ENCODE results near the gene CT45A3.
"Not testable (repeated sequence)": the region's sequence is repeated elsewhere in the genome, so short reads cannot be mapped to it uniquely, and the experiment has no call there.

The CT45A3 gene, protein sequence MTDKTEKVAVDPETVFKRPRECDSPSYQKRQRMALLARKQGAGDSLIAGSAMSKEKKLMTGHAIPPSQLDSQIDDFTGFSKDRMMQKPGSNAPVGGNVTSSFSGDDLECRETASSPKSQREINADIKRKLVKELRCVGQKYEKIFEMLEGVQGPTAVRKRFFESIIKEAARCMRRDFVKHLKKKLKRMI

DNA sequence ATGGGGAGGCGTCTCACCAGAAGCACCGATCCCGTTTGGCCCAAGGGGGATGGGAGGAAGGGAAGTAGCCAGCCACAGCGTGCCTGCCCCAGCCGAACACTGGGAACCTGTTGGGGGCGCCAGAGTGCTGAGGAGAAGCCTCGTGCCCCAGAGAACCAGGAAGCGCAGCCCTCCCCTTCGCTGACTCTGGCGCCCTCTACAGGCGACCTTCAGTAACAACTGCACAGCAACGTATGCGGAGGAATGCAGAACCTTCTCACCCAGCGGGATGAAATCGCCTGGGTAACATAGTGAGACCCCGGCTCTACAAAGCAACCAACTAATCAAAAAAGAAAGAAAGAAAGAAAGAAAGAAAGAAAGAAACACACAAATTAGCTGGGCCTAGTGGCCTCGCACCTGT, at the start of gene CT45A3:
CT45A3 (minus strand) TSS at position 101 of the 400 bp plus-strand sequence. CDS start 3,747 bp downstream, outside the sequence.
- DNase-seq, result not testable (repeated sequence)

DNA sequence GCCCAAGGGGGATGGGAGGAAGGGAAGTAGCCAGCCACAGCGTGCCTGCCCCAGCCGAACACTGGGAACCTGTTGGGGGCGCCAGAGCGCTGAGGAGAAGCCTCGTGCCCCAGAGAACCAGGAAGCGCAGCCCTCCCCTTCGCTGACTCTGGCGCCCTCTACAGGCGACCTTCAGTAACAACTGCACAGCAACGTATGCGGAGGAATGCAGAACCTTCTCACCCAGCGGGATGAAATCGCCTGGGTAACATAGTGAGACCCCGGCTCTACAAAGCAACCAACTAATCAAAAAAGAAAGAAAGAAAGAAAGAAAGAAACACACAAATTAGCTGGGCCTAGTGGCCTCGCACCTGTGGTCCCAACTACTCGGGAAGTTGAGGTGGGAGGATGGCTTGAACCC, 34.7 kb upstream of the CT45A3 start, which contains the start of gene CT45A6:
CT45A6 (minus strand) TSS at position 101 of the 400 bp plus-strand sequence. CDS start 3,794 bp downstream, outside the sequence.
- not testable (repeated sequence) for DNase-seq

- not testable (repeated sequence) for DNase-seq
Measured at GRCh38 chrX:135785403-135785802, 17.4 kb upstream of the CT45A3 start, which contains the start of gene CT45A5. TSS of gene CT45A5 (minus strand) at chrX:135785503. CDS start at chrX:135781729, 3,774 bp downstream.

GRCh38 chrX:135744739-135745138, 23.3 kb downstream of the CT45A3 start:
- not testable (repeated sequence) for DNase-seq

GRCh38 chrX:135741192-135741715, 26.7 kb downstream of the CT45A3 start:
- no peak for DNase-seq

- peak; percentile 46 for DNase-seq
Measured at GRCh38 chrX:135740681-135741149, 27.3 kb downstream of the CT45A3 start.

DNA sequence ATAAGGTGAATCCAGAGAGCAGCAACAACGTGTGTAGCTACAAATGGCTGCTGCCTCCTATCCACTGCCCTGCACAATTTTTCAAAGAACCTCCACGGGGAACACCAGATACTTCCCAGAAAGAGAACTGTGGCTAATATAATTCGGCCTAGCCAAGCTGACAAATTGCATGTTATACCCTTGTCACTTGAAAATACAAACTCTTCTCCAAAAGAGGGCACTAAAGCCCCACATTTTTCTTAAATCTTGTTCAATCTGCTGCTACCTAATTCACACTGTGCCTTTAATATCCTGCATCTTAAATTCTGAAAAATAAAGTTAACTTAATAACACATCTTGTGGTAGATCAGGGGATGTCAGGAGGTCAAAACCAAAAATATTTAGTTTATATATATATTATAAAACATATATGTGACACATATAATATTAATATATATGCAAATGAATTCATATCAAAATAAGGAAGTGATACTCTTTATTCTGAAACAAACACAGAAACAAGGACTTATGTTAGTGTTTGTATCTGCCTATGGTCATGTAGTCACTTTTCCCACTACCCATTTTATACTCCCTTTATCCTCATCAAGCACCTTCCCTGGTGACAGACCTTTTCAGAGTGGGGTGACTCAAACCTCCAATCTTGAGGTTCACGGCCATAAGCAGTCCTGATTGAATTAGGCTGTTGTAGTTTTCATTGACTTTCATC, 30.5 kb downstream of the CT45A3 start:
- no peak for DNase-seq

DNA sequence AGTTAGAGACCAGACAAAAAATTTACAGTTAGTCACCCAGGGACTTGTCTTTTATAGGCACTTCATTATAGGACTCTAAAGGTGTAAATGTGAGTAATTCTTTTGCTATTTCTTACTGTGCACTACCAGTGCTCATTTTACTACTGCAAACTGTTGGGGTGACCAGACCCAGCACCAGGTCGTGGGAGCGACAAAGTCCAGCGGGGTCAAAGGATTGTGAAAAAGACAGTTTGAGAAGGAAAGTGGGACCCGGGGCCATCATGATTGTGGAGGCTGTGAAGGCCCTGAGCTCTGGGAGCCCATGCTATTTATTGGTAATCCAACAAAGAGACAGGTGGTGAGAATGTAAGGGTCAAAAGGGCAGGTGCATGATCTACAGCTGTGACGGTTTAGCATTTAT, 33.3 kb downstream of the CT45A3 start:
- DNase-seq, result not testable (repeated sequence)

GRCh38 chrX:135713795-135714194, 54.2 kb downstream of the CT45A3 start:
- no peak for DNase-seq

DNA sequence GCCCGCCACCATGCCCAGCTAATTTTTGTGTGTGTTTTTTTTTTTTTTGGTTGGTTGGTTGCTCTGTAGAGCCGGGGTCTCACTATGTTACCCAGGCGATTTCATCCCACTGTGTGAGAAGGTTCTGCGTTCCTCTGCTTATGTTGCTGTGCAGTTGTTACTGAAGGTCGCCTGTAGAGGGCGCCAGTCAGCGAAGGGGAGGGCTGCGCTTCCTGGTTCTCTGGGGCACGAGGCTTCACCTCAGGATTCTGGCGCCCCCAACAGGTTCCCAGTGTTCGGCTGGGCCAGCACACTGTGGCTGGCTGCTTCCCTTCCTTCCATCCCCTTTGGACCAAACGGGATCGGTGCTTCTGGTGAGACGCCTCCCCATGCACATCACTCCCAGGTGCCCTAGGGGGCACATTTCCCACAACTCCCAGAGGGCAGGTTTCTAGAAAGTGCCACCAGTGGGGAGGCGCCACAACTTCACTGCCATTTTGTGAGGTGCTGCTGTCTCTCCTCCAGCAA, 54.8 kb downstream of the CT45A3 start, which contains the start of gene CT45A1:
CT45A1 (plus strand) TSS at position 457 of the 507 bp plus-strand sequence. CDS start 5,302 bp downstream, outside the sequence.
- peak; percentile 41 for DNase-seq
